H9 (cell line): ENCODE measurements around the gene CTPS2. TPM values are rescaled to one million over a fixed set of nuclear protein-coding genes. Genes with fewer than 3 reads are reported as not detected.

Experiments used
- DNase-seq: peaks from one replicate; pipeline ENCODE4 v3.0.0-alpha.2; 2017
- H2AFZ ChIP-seq: one replicate; pipeline ENCODE4 v1.6.1; 2013; ENCODE audit warnings: mild to moderate bottlenecking, low read length, control low read depth, moderate library complexity
- H2AK5ac ChIP-seq: 2 replicates; pipeline ENCODE4 v1.6.1; 2013; ENCODE audit warnings: low read length, control low read depth, mixed read lengths; ENCODE audit not compliant: insufficient read length
- H2BK120ac ChIP-seq: one replicate; pipeline ENCODE4 v1.6.1; 2013; ENCODE audit warnings: low read depth, mild to moderate bottlenecking, low read length, control low read depth, inconsistent platforms; ENCODE audit not compliant: poor library complexity, severe bottlenecking
- H2BK12ac ChIP-seq: 2 replicates; pipeline ENCODE4 v1.6.1; 2013; ENCODE audit warnings: low read length, control low read depth, mixed read lengths, low read depth; ENCODE audit not compliant: insufficient read length
- H2BK15ac ChIP-seq: 2 replicates; pipeline ENCODE4 v1.6.1; 2013; ENCODE audit warnings: low read depth, low read length, control low read depth
- H2BK20ac ChIP-seq: one replicate; pipeline ENCODE4 v1.6.1; 2013; ENCODE audit warnings: low read depth, mild to moderate bottlenecking, low read length, control low read depth, inconsistent platforms; ENCODE audit not compliant: poor library complexity, severe bottlenecking
- H2BK5ac ChIP-seq: 2 replicates; pipeline ENCODE4 v1.6.1; 2013; ENCODE audit warnings: low read length, control low read depth, mixed read lengths; ENCODE audit not compliant: insufficient read length
- H3K14ac ChIP-seq: 2 replicates; pipeline ENCODE4 v1.6.1; 2013; ENCODE audit warnings: low read length, control low read depth; ENCODE audit not compliant: insufficient read depth
- H3K18ac ChIP-seq: 2 replicates; pipeline ENCODE4 v1.6.1; 2013; ENCODE audit warnings: low read depth, mild to moderate bottlenecking, mixed read lengths, low read length, control low read depth; ENCODE audit not compliant: insufficient read length
- H3K23ac ChIP-seq: 2 replicates; pipeline ENCODE4 v1.6.1; 2013; ENCODE audit warnings: low read length, control low read depth, mixed read lengths, low read depth; ENCODE audit not compliant: insufficient read length
- H3K23me2 ChIP-seq: 2 replicates; pipeline ENCODE4 v1.6.1; 2013; ENCODE audit warnings: low read depth, mild to moderate bottlenecking, mixed read lengths, low read length, control low read depth; ENCODE audit not compliant: insufficient read length, poor library complexity, severe bottlenecking
- H3K27ac ChIP-seq: 2 replicates; pipeline ENCODE4 v1.5.1; 2013; ENCODE audit warnings: low read length, control low read depth, mixed read lengths, low read depth; ENCODE audit not compliant: insufficient read length
- H3K27me3 ChIP-seq: 2 replicates; pipeline ENCODE4 v1.6.1; 2013; ENCODE audit warnings: low read length, control low read depth, inconsistent platforms; ENCODE audit not compliant: insufficient read depth
- H3K4ac ChIP-seq: 2 replicates; pipeline ENCODE4 v1.6.1; 2013; ENCODE audit warnings: low read depth, mild to moderate bottlenecking, control low read depth, inconsistent platforms, low read length, moderate library complexity
- H3K4me1 ChIP-seq: 2 replicates; pipeline ENCODE4 v1.6.1; 2013; ENCODE audit warnings: low read length, control low read depth, inconsistent platforms; ENCODE audit not compliant: insufficient read depth
- H3K4me2 ChIP-seq: 2 replicates; pipeline ENCODE4 v1.6.1; 2013; ENCODE audit warnings: low read length, control low read depth, mixed read lengths; ENCODE audit not compliant: insufficient read length, insufficient read depth
- H3K56ac ChIP-seq: 2 replicates; pipeline ENCODE4 v1.6.1; 2013; ENCODE audit warnings: low read depth, mild to moderate bottlenecking, mixed read lengths, low read length, control low read depth; ENCODE audit not compliant: insufficient read length
- H3K79me1 ChIP-seq: 2 replicates; pipeline ENCODE4 v1.6.1; 2013; ENCODE audit warnings: low read depth, mild to moderate bottlenecking, moderate library complexity, low read length, control low read depth, inconsistent platforms; ENCODE audit not compliant: insufficient read depth, poor library complexity, severe bottlenecking
- H3K79me2 ChIP-seq: 2 replicates; pipeline ENCODE4 v1.6.1; 2013; ENCODE audit warnings: low read length, control low read depth, inconsistent platforms; ENCODE audit not compliant: insufficient read depth
- H3K9ac ChIP-seq: 2 replicates; pipeline ENCODE4 v1.6.1; 2013; ENCODE audit warnings: low read length, control low read depth, mixed read lengths; ENCODE audit not compliant: insufficient read length; ENCODE audit errors: extremely low read depth
- H3K9me3 ChIP-seq: one replicate; pipeline ENCODE4 v1.6.1; 2013; ENCODE audit warnings: low read depth, low read length, inconsistent platforms; ENCODE audit not compliant: control insufficient read depth
- H3T11ph ChIP-seq: one replicate; pipeline ENCODE4 v1.6.1; 2013; ENCODE audit warnings: mild to moderate bottlenecking, low read length, control low read depth, inconsistent platforms
- H4K20me1 ChIP-seq: one replicate; pipeline ENCODE4 v1.6.1; 2013; ENCODE audit not compliant: control insufficient read depth, insufficient read length, insufficient read depth
- H4K5ac ChIP-seq: 2 replicates; pipeline ENCODE4 v1.6.1; 2013; ENCODE audit warnings: low read depth, mild to moderate bottlenecking, mixed read lengths, low read length, control low read depth; ENCODE audit not compliant: insufficient read length
- H4K8ac ChIP-seq: replicated peaks from 2 replicates; pipeline ENCODE4 v1.6.1; 2013; ENCODE audit warnings: low read length, control low read depth, mixed read lengths, low read depth; ENCODE audit not compliant: insufficient read length
- H4K91ac ChIP-seq: 2 replicates; pipeline ENCODE4 v1.6.1; 2013; ENCODE audit warnings: low read depth, mild to moderate bottlenecking, moderate library complexity, mixed read lengths, low read length, control low read depth; ENCODE audit not compliant: insufficient read length
- H3K27ac Mint-ChIP-seq, 3 experiments: 2 replicates in 2 of 3; 3 replicates in 1 of 3; pipeline ENCODE4 v1.8.0; 2020 to 2021; ENCODE audit warnings: mixed read lengths in 3 of 3, mild to moderate bottlenecking in 1 of 3, moderate library complexity in 1 of 3
- H3K27me3 Mint-ChIP-seq: 2 replicates; pipeline ENCODE4 v1.8.0; 2021; ENCODE audit warnings: low read depth, mild to moderate bottlenecking, moderate library complexity, mixed read lengths
- H3K36me3 Mint-ChIP-seq, 3 experiments: 2 replicates in 2 of 3; 3 replicates in 1 of 3; pipeline ENCODE4 v1.8.0; 2020 to 2021; ENCODE audit warnings: low read depth in 3 of 3, mixed read lengths in 3 of 3; ENCODE audit not compliant: insufficient read depth in 1 of 3
- H3K4me1 Mint-ChIP-seq, 2 experiments: 2 replicates each; pipeline ENCODE4 v1.8.0; 2020; ENCODE audit warnings: mixed read lengths in 2 of 2
- H3K4me3 Mint-ChIP-seq, 2 experiments: 2 replicates in 1 of 2; 3 replicates in 1 of 2; pipeline ENCODE4 v1.8.0; 2020 to 2021; ENCODE audit warnings: mild to moderate bottlenecking in 2 of 2, mixed read lengths in 2 of 2, moderate library complexity in 1 of 2
- H3K9me3 Mint-ChIP-seq, 2 experiments: 2 replicates in 1 of 2; 3 replicates in 1 of 2; pipeline ENCODE4 v1.8.0; 2020; ENCODE audit warnings: mild to moderate bottlenecking in 2 of 2, mixed read lengths in 2 of 2, moderate library complexity in 1 of 2
- WGBS: extraction: QIAGEN DNeasy Blood & Tissue Kit; methylation state at CpG from one replicate; pipeline ENCODE4 v1.1.7; 2013; ENCODE audit warnings: missing lambda C conversion rate, low lambda C conversion rate, mixed read lengths; ENCODE audit not compliant: insufficient read length; ENCODE audit errors: extremely low coverage; 5-methylcytosine and 5-hydroxymethylcytosine counted together
- total RNA-seq: library from RNA; stranded (reverse); gene quantifications from 2 replicates; pipeline ENCODE4 v1.2.1, GENCODE V29; 2021
- TF ChIP-seq, protein P1 (sequence below): fragments of 200-600 bp; sonication (generic); conservative IDR thresholded peaks from 3 replicates; pipeline ENCODE4 v1.8.0; 2021; ENCODE audit warnings: antibody characterized with exemption, mild to moderate bottlenecking

CTPS2 gene
- total RNA-seq, 1 experiment from 2014 or later = 69.7 TPM

DNA sequence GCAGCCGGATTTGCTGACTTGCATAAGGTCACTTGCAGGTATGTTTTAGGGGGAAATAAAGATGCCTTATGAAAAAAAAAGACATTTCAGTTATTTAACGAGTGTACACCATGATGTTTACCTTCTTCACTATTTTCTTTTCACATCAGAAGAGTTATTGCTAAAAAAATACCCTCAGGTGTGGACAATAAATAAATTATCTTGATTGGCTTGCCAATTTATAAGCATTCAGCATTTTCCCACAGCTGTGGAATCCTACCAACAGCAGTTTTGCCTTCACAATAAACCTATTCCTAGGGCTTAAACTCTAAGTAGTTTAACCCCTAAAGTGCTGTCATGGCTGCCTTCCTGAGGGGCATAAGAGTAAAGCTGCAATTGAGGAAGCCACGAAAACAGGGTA lies 145.9 kb downstream of the CTPS2 start:
- no peak overlapping the region for H3K4me2 ChIP-seq
- no peak for DNase-seq
- no peak overlapping the region for H3K27ac ChIP-seq
- no peak overlapping the region for H2AFZ ChIP-seq
- H3K23ac ChIP-seq = no peak overlapping the region
- H3K4me1 ChIP-seq = 0 out of 2 replicates have a peak, but pooled peaks cover 4% of the 10 kb centered on the region
- peaks cover 14 to 24% (median 16%) of the 10 kb centered on the region in 3 experiments for H3K36me3 Mint-ChIP-seq
- H2AK5ac ChIP-seq = no peak overlapping the region
- H3K9ac ChIP-seq = no peak overlapping the region
- no peaks in the 10 kb centered on the region for H3K9me3 ChIP-seq
- no peaks in the 10 kb centered on the region for H3K79me2 ChIP-seq
- H3K4me3 Mint-ChIP-seq = no peak overlapping the region
- TF ChIP-seq, protein P1, sequence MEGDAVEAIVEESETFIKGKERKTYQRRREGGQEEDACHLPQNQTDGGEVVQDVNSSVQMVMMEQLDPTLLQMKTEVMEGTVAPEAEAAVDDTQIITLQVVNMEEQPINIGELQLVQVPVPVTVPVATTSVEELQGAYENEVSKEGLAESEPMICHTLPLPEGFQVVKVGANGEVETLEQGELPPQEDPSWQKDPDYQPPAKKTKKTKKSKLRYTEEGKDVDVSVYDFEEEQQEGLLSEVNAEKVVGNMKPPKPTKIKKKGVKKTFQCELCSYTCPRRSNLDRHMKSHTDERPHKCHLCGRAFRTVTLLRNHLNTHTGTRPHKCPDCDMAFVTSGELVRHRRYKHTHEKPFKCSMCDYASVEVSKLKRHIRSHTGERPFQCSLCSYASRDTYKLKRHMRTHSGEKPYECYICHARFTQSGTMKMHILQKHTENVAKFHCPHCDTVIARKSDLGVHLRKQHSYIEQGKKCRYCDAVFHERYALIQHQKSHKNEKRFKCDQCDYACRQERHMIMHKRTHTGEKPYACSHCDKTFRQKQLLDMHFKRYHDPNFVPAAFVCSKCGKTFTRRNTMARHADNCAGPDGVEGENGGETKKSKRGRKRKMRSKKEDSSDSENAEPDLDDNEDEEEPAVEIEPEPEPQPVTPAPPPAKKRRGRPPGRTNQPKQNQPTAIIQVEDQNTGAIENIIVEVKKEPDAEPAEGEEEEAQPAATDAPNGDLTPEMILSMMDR = no peak
- no peak overlapping the region for H2BK15ac ChIP-seq
- H3K4ac ChIP-seq = no peak overlapping the region
- H2BK5ac ChIP-seq = no peak overlapping the region
- no CpG with 5 or more reads among the region's 3 CpGs for WGBS
- no peak overlapping the region for H2BK120ac ChIP-seq
- H4K8ac ChIP-seq = no peak overlapping the region
- H3K27me3 ChIP-seq = no peaks in the 10 kb centered on the region
- H3K79me1 ChIP-seq = no peaks in the 10 kb centered on the region
- H2BK12ac ChIP-seq = no peak overlapping the region
- no peaks in the 10 kb centered on the region for H4K20me1 ChIP-seq
- no peak overlapping the region for H3K27ac Mint-ChIP-seq
- H4K5ac ChIP-seq = no peak overlapping the region
- H3K56ac ChIP-seq = no peak overlapping the region
- peaks cover 13 to 23% of the 10 kb centered on the region in 2 experiments for H3K4me1 Mint-ChIP-seq
- no peaks in the 10 kb centered on the region for H3K23me2 ChIP-seq
- H3K18ac ChIP-seq = no peak overlapping the region
- no peak overlapping the region for H3T11ph ChIP-seq
- H4K91ac ChIP-seq = no peak overlapping the region
- no peaks in the 10 kb centered on the region for H3K27me3 Mint-ChIP-seq
- H3K9me3 Mint-ChIP-seq = peaks cover 4% of the 10 kb centered on the region in 2 experiments; a peak in 3 of 5 replicates
- no peak overlapping the region for H3K14ac ChIP-seq
- H2BK20ac ChIP-seq = no peak overlapping the region
